Stimulated activated CD8-positive, alpha-beta memory T cell treated with anti-CD3 and anti-CD28 coated beads, Interleukin-7, amount 100 ng/mL, for 1 hour (primary cell): Measurements from ENCODE around the gene RAD51B.

Experiments used
- DNase-seq, 2 donors: peaks; one replicate each; pipeline ENCODE4 v3.0.0-alpha.2; 2020; ENCODE audit warnings: low read depth in 2 of 2

RAD51B gene

GRCh38 chr14:68525516-68525915, 705.9 kb downstream of the RAD51B start:
- no peak for DNase-seq

DNA sequence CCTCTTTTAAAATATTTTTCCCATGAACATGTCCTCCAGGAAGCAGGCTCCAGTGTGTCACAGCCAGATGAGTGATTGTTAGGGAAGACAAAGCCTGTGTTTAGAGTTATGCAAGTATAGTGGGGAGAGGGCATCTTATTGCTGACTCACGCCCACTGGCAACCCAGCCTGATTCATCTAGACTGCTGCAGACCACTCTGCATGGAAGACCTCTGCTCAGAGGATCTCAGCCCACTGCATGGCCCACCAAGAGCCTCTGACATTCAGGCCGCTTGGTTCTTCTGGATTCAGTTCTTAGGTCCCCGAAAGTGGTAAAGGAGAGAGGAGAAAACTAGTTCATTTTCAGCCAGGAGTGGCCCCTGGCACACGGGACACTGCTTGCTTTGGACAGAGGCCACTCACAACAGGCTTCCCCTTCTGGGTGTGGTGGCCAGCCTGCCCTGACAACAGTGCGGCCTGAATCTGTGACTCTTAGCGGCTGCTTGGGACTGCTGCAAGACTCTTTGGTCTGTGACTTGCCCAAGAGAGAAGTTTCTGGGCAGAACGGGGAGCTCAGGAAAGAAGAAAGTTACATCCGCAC, 707.0 kb downstream of the RAD51B start:
- DNase-seq = no peak

DNA sequence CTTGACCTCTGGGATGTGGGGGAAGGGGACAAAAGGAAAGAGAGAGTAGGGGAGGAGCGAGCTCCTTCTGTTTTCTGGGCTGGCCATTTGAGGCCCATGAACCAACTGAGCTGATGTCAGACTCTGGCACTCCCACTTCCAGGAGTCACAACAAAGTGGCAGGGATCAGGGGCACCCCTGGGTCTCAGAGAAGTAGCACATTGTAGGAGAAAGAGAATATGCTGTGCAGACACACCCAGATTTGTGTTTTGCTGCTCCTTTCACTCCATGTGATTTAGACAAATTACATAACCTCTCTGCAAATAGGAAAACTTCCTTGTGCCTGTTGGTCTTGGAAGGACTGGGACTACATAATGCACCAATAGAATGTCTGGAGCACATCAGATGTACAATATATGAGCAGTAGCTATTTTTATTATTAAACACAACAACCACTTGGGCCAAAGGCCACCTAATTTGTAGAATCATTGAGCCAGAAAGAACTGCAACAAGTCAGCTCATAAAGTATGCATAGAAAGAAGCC, 707.8 kb downstream of the RAD51B start:
- no peak for DNase-seq

GRCh38 chr14:68528040-68528687, 708.6 kb downstream of the RAD51B start:
- no peak for DNase-seq

DNA sequence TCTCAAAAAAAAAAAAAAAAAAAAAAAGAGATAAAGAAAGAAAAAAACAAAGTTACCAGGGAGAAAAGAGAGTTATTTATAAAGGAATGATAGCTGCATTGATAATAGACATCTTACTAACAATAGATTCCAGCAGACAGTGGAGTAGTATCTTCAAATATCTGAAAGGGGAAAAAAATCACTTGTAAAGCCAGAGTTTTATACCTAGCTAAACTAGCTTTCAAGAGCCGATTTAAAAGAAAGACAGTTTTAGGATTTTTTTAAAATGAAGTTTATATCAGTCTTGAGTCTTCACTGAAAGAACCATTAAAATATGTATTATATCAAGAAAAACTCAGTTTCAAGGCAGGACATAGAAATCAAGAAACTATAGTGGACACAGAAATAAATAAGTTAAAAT, 710.9 kb downstream of the RAD51B start:
- DNase-seq = no peak

DNA sequence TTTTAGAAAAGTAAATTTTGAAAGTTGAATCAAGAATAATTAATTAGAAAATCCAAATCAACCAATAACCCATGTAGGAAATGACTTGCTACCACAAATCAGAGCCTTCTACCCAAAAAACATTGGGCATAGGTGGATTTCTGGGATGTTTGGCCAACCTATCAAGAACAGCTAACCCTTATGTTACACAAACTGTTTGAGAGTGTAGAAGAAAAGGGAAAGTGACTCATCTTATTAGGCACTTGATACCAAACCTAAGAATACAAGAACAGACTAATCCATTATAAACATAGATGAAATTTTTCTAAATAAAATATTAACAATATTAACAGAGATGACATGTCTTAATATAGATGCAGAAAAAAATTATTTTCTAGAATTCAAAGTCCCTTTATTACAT, 712.9 kb downstream of the RAD51B start:
- no peak for DNase-seq

DNA sequence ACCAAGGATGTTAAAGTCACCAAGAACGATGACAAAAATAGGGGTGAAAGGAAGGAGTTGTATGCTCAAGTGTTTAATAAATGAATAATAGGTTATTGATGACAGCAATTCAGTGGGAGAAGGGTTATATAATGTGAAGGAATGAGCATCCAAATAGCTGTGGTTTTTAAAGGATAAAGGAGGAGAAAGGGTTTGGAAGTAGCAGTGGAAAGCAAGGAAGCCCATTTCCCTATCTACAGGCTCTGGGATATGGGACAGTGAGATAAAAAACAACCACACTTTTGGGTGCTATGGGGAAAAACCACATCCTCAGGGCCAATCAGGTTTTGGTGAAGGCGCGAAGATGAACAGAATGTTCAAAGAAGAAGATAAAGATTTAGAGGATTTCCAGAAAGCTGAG, 714.7 kb downstream of the RAD51B start:
- DNase-seq = no peak

DNA sequence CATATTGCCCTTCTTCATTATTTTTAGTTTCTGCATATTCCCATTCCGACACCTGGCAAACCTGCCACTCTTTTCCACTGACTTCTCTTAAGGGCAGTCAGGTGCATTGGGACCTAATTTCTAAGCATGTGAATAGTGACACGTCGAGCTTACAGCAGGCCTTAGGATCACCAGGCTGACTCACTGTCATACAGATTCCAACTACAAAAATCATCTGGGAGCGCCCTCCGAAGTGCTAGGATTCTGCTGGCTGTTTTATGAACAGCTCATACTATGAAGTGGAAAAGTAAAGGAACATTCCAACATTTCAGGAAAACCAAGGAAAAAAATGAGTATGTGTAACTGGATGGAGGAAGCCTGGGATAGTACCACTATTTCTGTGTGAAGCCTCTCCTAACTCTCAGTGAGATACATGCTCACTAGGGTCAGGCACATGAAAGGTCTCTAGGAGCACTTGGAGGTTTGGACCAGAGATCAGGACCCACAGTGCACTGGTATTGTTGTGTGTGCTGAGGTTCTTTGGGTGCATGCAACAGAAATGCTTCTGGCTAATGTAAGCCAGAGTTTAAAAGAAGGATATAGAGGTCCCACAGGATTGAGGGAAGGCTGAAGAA, 715.9 kb downstream of the RAD51B start:
- DNase-seq = no peak

GRCh38 chr14:68536018-68536410, 716.4 kb downstream of the RAD51B start:
- no peak for DNase-seq

DNA sequence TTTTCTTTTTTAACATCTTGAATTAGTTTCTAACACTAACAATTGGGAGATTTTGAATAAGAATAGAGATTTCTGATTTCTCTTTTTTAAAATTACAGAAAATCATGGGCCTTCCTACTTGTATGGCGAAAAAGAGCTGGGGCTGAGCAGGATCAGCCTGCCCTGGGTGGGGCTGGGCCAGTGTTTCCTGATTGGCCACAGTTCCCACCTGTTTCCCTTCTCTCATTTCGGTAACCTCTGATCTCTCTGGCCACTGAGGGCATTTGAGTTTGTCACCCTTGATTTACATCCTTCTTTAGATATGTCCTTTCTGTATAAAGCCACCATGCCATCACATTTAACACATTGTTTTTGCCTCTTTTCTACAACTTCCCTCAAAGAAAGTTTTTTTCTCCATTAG, 719.1 kb downstream of the RAD51B start:
- no peak for DNase-seq

- no peak for DNase-seq
Measured at GRCh38 chr14:68539241-68539737, 719.7 kb downstream of the RAD51B start.

DNA sequence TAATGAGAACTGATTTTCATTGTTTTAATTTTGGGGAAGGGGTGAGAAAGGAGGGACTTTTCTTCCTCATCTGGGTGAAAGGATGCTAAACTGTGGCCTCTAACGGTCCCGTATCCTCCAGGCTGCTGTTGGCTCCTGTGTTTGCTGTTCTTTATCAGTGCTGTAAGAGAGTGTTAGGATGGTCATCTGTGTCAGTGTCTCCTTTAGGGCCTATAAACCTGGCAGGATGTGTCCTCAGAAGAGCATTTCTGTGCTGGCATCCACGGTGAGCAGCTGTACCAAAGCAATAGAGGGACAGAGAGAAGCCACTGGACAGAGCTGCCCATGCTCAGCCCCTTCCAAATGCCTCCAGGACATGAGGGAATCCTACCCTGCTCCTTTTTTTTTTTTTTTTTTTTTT, 720.2 kb downstream of the RAD51B start:
- no peak for DNase-seq

DNA sequence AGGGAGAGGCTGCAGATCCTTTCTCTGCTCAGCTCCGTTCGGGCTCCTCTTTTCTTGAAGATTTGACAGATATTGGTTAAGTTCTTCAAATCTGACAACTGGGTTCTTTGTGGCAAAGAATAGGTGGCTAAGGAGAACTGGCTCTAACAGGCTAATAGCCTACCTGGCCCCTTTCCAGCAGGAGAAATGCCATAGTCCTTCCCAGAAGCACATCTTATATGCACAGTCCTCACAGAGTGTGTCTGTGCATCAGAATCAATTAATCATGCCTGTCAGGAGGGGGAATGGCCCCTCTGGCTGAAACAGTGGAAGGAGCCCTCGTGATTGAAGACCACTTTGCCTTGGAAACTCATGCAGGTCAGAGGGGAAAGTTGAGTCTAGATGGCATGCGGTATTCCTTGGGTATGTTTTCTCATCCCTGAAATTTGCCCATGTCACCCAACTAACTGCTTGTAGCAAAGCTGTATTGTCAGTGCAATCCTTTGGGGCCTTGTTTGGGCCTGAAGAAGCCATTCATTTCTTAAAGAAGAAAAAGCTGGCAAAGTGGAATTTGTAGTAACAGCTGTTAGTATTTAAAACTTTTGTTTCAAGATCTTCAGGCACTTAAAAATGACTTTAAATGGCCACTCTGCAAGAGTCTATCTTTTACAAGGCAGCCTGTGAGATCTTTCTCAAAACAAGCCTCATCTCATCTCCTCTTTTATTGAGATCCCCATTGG, 721.8 kb downstream of the RAD51B start:
- no peak for DNase-seq

DNA sequence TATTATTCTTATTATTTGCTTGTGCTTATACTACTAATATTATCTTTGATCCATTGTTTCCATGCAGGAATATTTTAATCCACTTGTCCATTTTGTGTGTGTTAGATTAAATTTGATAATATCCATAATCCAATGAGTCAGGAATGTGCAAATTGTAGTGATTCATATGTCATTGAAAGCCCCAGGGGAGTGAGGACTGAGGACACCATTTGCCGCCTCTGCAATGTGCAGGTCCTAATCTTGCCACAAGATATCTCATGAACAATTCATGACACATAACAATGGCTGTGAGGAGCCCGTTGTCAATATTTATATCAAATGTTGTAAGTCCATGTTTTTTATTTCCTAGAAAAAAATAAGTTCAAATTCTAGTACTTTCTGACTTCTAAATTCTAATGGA, 722.8 kb downstream of the RAD51B start:
- DNase-seq = no peak

GRCh38 chr14:68543516-68543915, 723.9 kb downstream of the RAD51B start:
- DNase-seq = no peak

DNA sequence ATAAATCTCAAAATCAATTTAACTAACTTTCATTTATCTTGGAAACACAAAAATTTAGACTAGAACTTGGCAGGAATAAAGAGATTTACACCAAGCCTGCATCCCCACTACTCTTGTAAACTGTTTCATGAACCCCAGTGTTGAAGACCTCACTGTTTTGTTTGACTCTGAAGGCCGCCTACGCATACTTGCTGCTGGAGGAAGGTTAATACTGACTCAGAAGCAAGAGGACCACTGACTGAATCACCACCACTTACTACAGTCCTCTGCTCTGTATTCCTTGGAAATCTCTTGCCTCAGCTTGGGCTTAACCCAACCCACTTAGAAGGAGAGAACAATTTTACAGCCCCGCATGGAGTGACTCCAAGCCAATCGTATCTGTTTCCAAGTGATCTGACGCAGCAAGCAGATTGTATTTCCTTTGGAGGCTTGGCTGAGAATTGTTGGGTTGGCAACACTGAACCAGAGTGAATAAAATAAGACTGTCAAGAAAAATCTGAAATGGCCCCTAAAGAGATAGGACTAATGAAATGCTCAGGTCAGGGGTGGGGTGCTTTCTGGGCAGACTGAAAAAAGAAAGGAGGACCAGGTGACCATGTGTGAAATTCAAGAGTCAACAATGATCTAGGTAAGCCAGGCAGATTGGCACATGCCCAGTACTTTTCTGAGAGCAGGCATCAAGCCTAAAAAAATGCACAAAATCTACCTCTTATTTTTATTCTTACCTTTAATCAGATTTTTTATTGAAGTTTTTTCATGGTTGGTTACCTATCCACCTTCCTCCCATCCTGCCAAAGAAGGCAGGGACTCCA, 724.7 kb downstream of the RAD51B start:
- DNase-seq = no peak

- no peak for DNase-seq
Measured at GRCh38 chr14:68546839-68547238, 727.3 kb downstream of the RAD51B start.

GRCh38 chr14:68547305-68548193, 728.0 kb downstream of the RAD51B start:
- no peak for DNase-seq

DNA sequence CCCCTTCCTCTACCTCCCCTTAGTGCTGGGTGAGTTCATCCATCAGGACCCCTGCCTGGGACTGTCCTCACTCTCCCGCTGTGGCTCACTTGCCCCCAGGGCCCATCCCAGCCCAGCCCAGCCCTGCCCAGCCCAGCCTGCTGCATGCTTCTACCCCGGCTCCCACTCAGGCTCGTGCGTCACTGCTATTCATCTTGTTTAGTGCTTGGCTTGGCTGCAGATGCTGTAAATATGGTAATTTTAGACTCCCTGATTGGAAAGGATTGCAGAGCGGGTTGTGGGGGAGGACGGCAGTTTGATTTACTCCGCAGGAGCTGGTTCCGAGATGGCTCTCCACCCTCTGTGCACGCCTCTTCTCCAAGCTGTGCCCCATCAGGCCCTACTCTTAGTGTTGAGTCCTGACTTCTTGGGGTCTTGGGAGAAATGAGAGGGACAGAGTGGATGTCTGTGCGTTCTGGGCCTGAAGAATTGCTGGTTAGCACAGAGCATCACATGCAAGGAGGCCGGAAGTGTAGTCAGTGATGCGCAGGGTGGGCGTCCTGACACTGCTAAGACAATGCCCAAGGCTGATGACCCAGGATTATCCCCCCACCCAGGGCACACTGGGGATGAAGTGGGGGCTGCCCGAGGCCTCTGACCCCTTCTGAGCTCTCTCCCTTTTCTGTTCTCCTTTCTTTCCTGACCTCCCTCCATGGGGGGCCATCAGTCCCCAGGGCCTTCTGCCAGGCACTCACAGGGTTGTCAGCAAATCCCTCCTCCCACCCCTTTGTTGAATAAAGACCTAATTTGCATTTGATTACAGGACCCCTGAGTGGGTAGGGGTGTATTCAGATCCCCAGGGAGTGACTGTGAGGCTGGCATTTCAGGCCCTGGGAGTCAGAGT, 728.9 kb downstream of the RAD51B start:
- no peak for DNase-seq

GRCh38 chr14:68550338-68550715, 730.7 kb downstream of the RAD51B start:
- no peak for DNase-seq
